SK-N-SH (cell line): ENCODE measurements around the gene ARHGAP44. TPM values are rescaled to one million over a fixed set of nuclear protein-coding genes. Genes with fewer than 3 reads are reported as not detected.

Experiments
- CTCF ChIA-PET: fragments of 300-600, 350-600 bp; formaldehyde crosslinking; extraction: SDS; loops from one replicate; lab custom pipeline; 2021; lab: Yijun Ruan, JAX
- POLR2A ChIA-PET: fragments of 350-600 bp; sonication (Branson Sonifier 250); formaldehyde crosslinking; extraction: SDS; loops from one replicate; lab custom pipeline; 2020; ENCODE audit warnings: antibody characterized with exemption, inconsistent platforms; lab: Yijun Ruan, JAX
- DNase-seq: peaks from one replicate; pipeline ENCODE4 v3.0.0; 2012
- H2AFZ ChIP-seq: fragments of 200-600 bp; sonication (generic); 2 replicates; pipeline ENCODE4 v1.8.1; 2016; ENCODE audit warnings: antibody characterized with exemption, mild to moderate bottlenecking, low read depth
- H3F3A ChIP-seq: fragments of 200-600 bp; sonication (generic); replicated peaks from 2 replicates; pipeline ENCODE3; 2016; ENCODE audit warnings: antibody characterized with exemption, mild to moderate bottlenecking; ENCODE audit not compliant: insufficient read depth
- H3K27ac ChIP-seq, 2 experiments: fragments of 200-500 bp in 1 of 2; fragments of 200-600 bp in 1 of 2; sonication (Bioruptor generic) in 1 of 2; sonication (generic), shearing (Covaris generic) in 1 of 2; 2 replicates each; pipeline versions ENCODE4 v1.5.1 to v1.6.1; 2014 to 2016; ENCODE audit warnings: low read depth in 2 of 2, inconsistent platforms in 1 of 2, low read length in 1 of 2, mild to moderate bottlenecking in 1 of 2, mixed read lengths in 1 of 2
- H3K27me3 ChIP-seq: fragments of 200-600 bp; sonication (generic), shearing (Covaris generic); 2 replicates; pipeline ENCODE4 v1.6.1; 2016; ENCODE audit warnings: mixed run types; ENCODE audit not compliant: insufficient read depth
- H3K36me3 ChIP-seq, 2 experiments: fragments of 200-500 bp in 1 of 2; fragments of 200-600 bp in 1 of 2; sonication (Bioruptor generic) in 1 of 2; sonication (generic) in 1 of 2; replicated peaks in 1 of 2; 2 replicates each; pipeline versions ENCODE3 to v1.5.1; 2014 to 2016; ENCODE audit warnings: low read length in 1 of 2, mild to moderate bottlenecking in 1 of 2; ENCODE audit not compliant: insufficient read depth in 2 of 2, control insufficient read depth in 1 of 2
- H3K4me1 ChIP-seq, 2 experiments: fragments of 200-500 bp in 1 of 2; fragments of 200-600 bp in 1 of 2; sonication (Bioruptor generic) in 1 of 2; sonication (generic), shearing (Covaris generic) in 1 of 2; 2 replicates each; pipeline versions ENCODE4 v1.5.1 to v1.6.1; 2014 to 2016; ENCODE audit warnings: low read depth in 1 of 2, low read length in 1 of 2, mixed run types in 1 of 2; ENCODE audit not compliant: insufficient read depth in 2 of 2, control insufficient read depth in 1 of 2
- H3K4me2 ChIP-seq: fragments of 200-600 bp; sonication (generic), shearing (Covaris generic); 2 replicates; pipeline ENCODE4 v1.6.1; 2017; ENCODE audit warnings: mixed run types
- H3K4me3 ChIP-seq, 2 experiments: fragments of 200-500 bp in 1 of 2; fragments of 200-600 bp in 1 of 2; sonication (Bioruptor generic) in 1 of 2; sonication (generic), shearing (Covaris generic) in 1 of 2; 2 replicates each; pipeline versions ENCODE4 v1.5.1 to v1.8.1; 2014 to 2016; ENCODE audit warnings: low read depth in 2 of 2, inconsistent platforms in 1 of 2, low read length in 1 of 2, mild to moderate bottlenecking in 1 of 2, mixed read lengths in 1 of 2, moderate library complexity in 1 of 2
- H3K79me2 ChIP-seq: fragments of 200-600 bp; sonication (generic); 2 replicates; pipeline ENCODE4 v1.8.1; 2017; ENCODE audit warnings: mild to moderate bottlenecking; ENCODE audit not compliant: insufficient read depth
- H3K9ac ChIP-seq: fragments of 200-600 bp; sonication (generic); 2 replicates; pipeline ENCODE4 v1.6.1; 2017; ENCODE audit warnings: mixed run types
- H3K9me2 ChIP-seq: fragments of 200-600 bp; sonication (generic); 2 replicates; pipeline ENCODE4 v1.6.1; 2017; ENCODE audit warnings: mixed run types
- H3K9me3 ChIP-seq: fragments of 200-600 bp; sonication (generic); 2 replicates; pipeline ENCODE4 v1.6.1; 2017; ENCODE audit warnings: mixed run types, mild to moderate bottlenecking, moderate library complexity
- H4K20me1 ChIP-seq: fragments of 200-600 bp; sonication (generic); 2 replicates; pipeline ENCODE4 v1.6.1; 2017; ENCODE audit warnings: mild to moderate bottlenecking, mixed run types; ENCODE audit not compliant: insufficient read depth
- CHD2 ChIP-seq: fragments of 150-350 bp; IDR thresholded peaks from 2 replicates; pipeline ENCODE4 v1.6.1; 2018; ENCODE audit warnings: low read length; ENCODE audit not compliant: partially characterized antibody
- ELF1 ChIP-seq: IDR thresholded peaks from 2 replicates; pipeline ENCODE4 v1.4.0; 2012
- EZH2phosphoT487 ChIP-seq: fragments of 200-600 bp; sonication (generic); IDR thresholded peaks from 2 replicates; pipeline ENCODE4 v1.6.1; 2017; ENCODE audit warnings: low read depth, mixed run types, mild to moderate bottlenecking, antibody characterized with exemption, moderate library complexity, borderline replicate concordance
- FOSL2 ChIP-seq: IDR thresholded peaks from 2 replicates; pipeline ENCODE4 v1.4.0; 2012; ENCODE audit warnings: low read depth, mild to moderate bottlenecking, moderate library complexity, borderline replicate concordance
- FOXJ3 ChIP-seq: sonication (generic); formaldehyde crosslinking; IDR thresholded peaks from 2 replicates; pipeline ENCODE4 v1.5.1; 2020; ENCODE audit warnings: mild to moderate bottlenecking, missing genetic modification reagents
- FOXM1 ChIP-seq: IDR thresholded peaks from 2 replicates; pipeline ENCODE4 v1.4.0; 2012; ENCODE audit warnings: low read depth, mild to moderate bottlenecking
- GABPA ChIP-seq: IDR thresholded peaks from 2 replicates; pipeline ENCODE4 v1.4.0; 2012; ENCODE audit warnings: low read depth, mild to moderate bottlenecking
- GATA2 ChIP-seq: sonication (generic); formaldehyde crosslinking; IDR thresholded peaks from 2 replicates; pipeline ENCODE4 v1.5.0; 2020; ENCODE audit warnings: mild to moderate bottlenecking, missing genetic modification reagents
- IRF3 ChIP-seq: fragments of 150-350 bp; IDR thresholded peaks from 2 replicates; pipeline ENCODE4 v1.6.1; 2016; ENCODE audit warnings: mild to moderate bottlenecking, low read depth, low read length
- JUND ChIP-seq: IDR thresholded peaks from 2 replicates; pipeline ENCODE4 v1.4.0; 2012
- MAX ChIP-seq: IDR thresholded peaks from 2 replicates; pipeline ENCODE4 v1.4.0; 2012; ENCODE audit warnings: low read depth
- MXI1 ChIP-seq: IDR thresholded peaks from 2 replicates; pipeline ENCODE4 v1.6.1; 2012; ENCODE audit warnings: mild to moderate bottlenecking, low read depth, low read length, improper control_type of control experiment
- NFIC ChIP-seq: IDR thresholded peaks from 2 replicates; pipeline ENCODE4 v1.4.0; 2012; ENCODE audit warnings: borderline replicate concordance
- NRF1 ChIP-seq: IDR thresholded peaks from 2 replicates; pipeline ENCODE4 v1.6.1; 2012; ENCODE audit warnings: low read depth, mild to moderate bottlenecking, low read length
- PBX3 ChIP-seq: IDR thresholded peaks from 2 replicates; pipeline ENCODE4; 2012
- POLR2AphosphoS5 ChIP-seq: IDR thresholded peaks from 2 replicates; pipeline ENCODE4 v1.6.1; 2012; ENCODE audit warnings: low read depth, low read length
- RCOR1 ChIP-seq: fragments of 150-350 bp; IDR thresholded peaks from 2 replicates; pipeline ENCODE4 v1.6.1; 2017; ENCODE audit warnings: antibody characterized with exemption, low read length
- RFX5 ChIP-seq: IDR thresholded peaks from 2 replicates; pipeline ENCODE4 v1.6.1; 2012; ENCODE audit warnings: mild to moderate bottlenecking, improper control_type of control experiment, low read length
- SIN3A ChIP-seq: IDR thresholded peaks from 2 replicates; pipeline ENCODE4 v1.6.1; 2012; ENCODE audit warnings: low read depth, mild to moderate bottlenecking, low read length, moderate library complexity, borderline replicate concordance
- TAF1 ChIP-seq: IDR thresholded peaks from 2 replicates; pipeline ENCODE4 v1.6.1; 2012; ENCODE audit warnings: low read depth, mild to moderate bottlenecking, low read length, moderate library complexity, borderline replicate concordance
- TCF12 ChIP-seq: IDR thresholded peaks from 2 replicates; pipeline ENCODE4 v1.4.0; 2012
- USF1 ChIP-seq: IDR thresholded peaks from 2 replicates; pipeline ENCODE4 v1.4.0; 2012; ENCODE audit warnings: low read depth, borderline replicate concordance
- YY1 ChIP-seq: IDR thresholded peaks from 2 replicates; pipeline ENCODE4 v1.4.0; 2012; ENCODE audit warnings: low read depth, mild to moderate bottlenecking
- WGBS: methylation state at CpG from one replicate; pipeline ENCODE4 v1.1.6; 2017; ENCODE audit warnings: low lambda C conversion rate; 5-methylcytosine and 5-hydroxymethylcytosine counted together
- polyA plus RNA-seq, 3 experiments: library from polyadenylated mRNA; depleted of rRNA; stranded (reverse); fragments of >200 nt; gene quantifications; 2 replicates each; pipeline ENCODE4 v1.2.3, GENCODE V29; 2012

ARHGAP44 gene
- polyA plus RNA-seq, 1 of the 3 experiments (the other 2 are of a cell fraction) = 0.28 TPM

GRCh38 chr17:13017655-13018459 lies 228.6 kb downstream of the ARHGAP44 start, which contains the start of gene ELAC2:
Gene ELAC2, minus strand, starts transcription at chr17:13018027. Its CDS starts 80 bp downstream, at chr17:13017947.
- H3K9ac ChIP-seq = peak within 1 kb of the TSS; percentile 65
- no peaks in the 10 kb centered on the region for H3K9me3 ChIP-seq
- peaks cover 15% of the 10 kb centered on the region for H3K79me2 ChIP-seq
- no peaks in the 10 kb centered on the region for H4K20me1 ChIP-seq
- no peaks in the 10 kb centered on the region; the same call in 1 of the 2 replicates for H3K27me3 ChIP-seq
- H3K4me3 ChIP-seq = peak within 1 kb of the TSS; percentile 71 to 93
- peak within 1 kb of the TSS; percentile 66 to 82 for H3K27ac ChIP-seq
- no peak for TF ChIP-seq GATA2
- TF ChIP-seq JUND = no peak
- no peak for TF ChIP-seq FOXJ3
- peak; percentile 68 for TF ChIP-seq NFIC
- TF ChIP-seq USF1 = 0 out of 2 replicates have a peak, but pooled peaks have one; percentile 40
- peak; percentile 67 for TF ChIP-seq RFX5
- peak; percentile 67; the same call in 1 of the 2 replicates for TF ChIP-seq SIN3A
- TF ChIP-seq MAX = peak; percentile 79
- TF ChIP-seq GABPA = peak; percentile 96
- TF ChIP-seq TAF1 = peak; percentile 79
- TF ChIP-seq PBX3 = peak; percentile 98
- TF ChIP-seq RCOR1 = no peak
- no peak for TF ChIP-seq EZH2phosphoT487
- TF ChIP-seq YY1 = 0 out of 2 replicates have a peak, but pooled peaks have one; percentile 62
- peak; percentile 80 for TF ChIP-seq IRF3
- peak; percentile 96 for TF ChIP-seq POLR2AphosphoS5
- TF ChIP-seq FOXM1 = no peak
- peak; percentile 87 for TF ChIP-seq CHD2
- peak; percentile 25; the same call in 1 of the 2 replicates for TF ChIP-seq TCF12
- no peak for TF ChIP-seq FOSL2
- peak; percentile 97 for TF ChIP-seq ELF1
- TF ChIP-seq NRF1 = peak; percentile 27; the same call in 1 of the 2 replicates
- peak; percentile 91 for TF ChIP-seq MXI1
- TF ChIP-seq, all 33 proteins: peak for 16
- ChIA-PET CTCF (interaction anchor here (0.8 to 9.1 kb wide), 6 partner anchors 8 to 97 kb away, joined by 3 to 94 read pairs (median 6); no protein-coding TSS in a partner anchor), POLR2A (interaction anchor here (0.7 to 1.5 kb wide), 5 partner anchors 13 to 1021 kb away, joined by 3 to 6 read pairs (median 5); partner anchors contain the start of gene ZNF18)
- H3K4me2 ChIP-seq = peak within 1 kb of the TSS; percentile 94
- no peaks in the 10 kb centered on the region for H3K9me2 ChIP-seq
- peaks cover 0 to 5% of the 10 kb centered on the region in 2 experiments; a peak in 2 of 4 replicates for H3K4me1 ChIP-seq
- WGBS = 1% methylated on average over 15 of the region's 79 CpGs
- peaks cover 4% of the 10 kb centered on the region for H3F3A ChIP-seq
- H2AFZ ChIP-seq = peak within 1 kb of the TSS; percentile 88
- peak; percentile 97 for DNase-seq
- peaks cover 31 to 32% of the 10 kb centered on the region in 2 experiments for H3K36me3 ChIP-seq
